Hematopoietic multipotent progenitor cell treated with erythropoietin and hydrocortisone succinate and interleukin-3 and kit ligand, for 8 days (in vitro differentiated cells): ENCODE results near the gene ART4.

Experiments
- DNase-seq: peaks from one replicate; pipeline ENCODE4 v3.0.0-alpha.2; 2015

The ART4 gene

GRCh38 chr12:14850929-14851663 is 7.8 kb upstream of the ART4 start:
- no peak for DNase-seq

- DNase-seq: no peak
These were observed 6.3 kb upstream of the ART4 start for GRCh38 chr12:14849661-14850060.

DNA sequence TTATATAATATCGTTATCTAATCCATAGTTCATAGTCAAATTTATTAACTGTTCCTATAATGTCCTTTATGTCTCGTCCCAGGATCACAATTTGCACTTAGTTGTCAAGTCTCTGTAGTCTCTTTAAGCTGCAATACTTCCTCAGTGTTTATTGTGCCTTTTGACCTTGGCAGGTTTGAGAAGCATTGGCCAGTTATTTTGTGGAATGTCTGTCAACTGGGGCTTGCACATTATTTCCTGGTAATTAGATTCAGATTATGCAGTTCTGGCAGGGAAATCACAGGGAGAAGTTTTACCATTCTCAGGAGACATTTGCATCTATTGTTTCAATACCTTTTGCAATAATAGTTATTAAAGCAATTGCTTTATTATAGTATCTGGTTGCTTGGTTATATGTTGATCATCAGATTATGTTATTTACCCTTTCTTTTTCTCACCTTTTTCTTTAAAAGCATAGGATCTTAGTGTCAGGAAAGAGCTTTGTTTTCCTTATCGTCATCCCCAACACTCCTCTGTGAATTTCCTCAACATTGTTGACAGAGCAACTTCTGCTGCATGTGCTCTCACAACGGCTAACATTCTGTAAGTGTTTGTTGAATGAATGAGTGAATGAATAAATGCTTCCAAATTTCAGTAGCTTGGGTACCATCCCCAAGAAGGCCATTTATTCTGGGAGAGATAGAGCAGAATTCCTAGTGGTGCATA is 3.7 kb upstream of the ART4 start:
- no peak for DNase-seq

DNA sequence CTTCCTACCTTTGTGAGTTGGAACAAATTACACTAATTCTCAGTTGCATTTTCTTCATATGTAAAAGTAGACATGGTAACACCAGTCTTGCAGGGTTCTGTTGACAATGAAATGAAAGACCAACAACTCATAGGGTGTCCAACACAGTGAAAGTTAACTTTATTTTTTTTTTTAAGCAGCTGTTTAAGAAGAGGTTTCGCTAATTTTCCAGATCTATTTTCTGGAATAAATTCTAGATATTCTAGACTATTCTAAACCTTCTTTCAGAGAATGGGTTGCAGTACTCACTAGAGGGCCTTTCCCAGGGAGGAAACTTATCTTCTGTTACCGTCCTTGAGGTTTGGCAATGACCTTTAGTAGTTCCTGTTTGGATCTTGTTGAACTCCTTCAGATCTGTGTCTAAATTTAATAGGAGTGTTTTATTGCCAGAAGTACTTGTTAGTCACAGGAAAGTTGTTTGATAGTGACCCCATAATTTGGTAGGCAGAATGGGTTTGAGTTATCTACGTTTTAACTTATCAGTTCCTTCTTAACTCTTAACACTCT is 2.8 kb upstream of the ART4 start:
- peak; percentile 60 for DNase-seq

- peak; percentile 88 for DNase-seq
These were observed 2.0 kb upstream of the ART4 start for GRCh38 chr12:14845350-14845750.

DNA sequence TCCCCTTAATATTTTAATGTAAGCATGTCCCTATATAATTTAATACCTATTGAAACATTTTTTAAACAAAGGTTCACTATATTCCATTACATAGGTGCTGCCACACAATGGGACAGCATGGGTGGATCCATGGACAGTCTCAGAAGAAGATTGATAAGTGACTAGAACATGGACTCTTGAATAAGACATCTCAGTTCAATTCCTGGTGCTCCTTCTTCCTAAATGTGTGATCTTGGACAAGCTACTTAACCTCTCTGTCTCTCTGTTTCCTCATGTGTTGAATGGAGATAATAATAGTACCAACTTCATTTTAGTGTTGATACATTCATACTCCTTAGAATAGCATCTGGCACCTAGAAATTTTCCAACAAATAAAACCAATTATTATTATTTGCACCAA is 1.1 kb upstream of the ART4 start:
- peak; percentile 41 for DNase-seq

- no peak for DNase-seq
These were observed 1.0 kb downstream of the ART4 start for GRCh38 chr12:14842315-14842714.

DNA sequence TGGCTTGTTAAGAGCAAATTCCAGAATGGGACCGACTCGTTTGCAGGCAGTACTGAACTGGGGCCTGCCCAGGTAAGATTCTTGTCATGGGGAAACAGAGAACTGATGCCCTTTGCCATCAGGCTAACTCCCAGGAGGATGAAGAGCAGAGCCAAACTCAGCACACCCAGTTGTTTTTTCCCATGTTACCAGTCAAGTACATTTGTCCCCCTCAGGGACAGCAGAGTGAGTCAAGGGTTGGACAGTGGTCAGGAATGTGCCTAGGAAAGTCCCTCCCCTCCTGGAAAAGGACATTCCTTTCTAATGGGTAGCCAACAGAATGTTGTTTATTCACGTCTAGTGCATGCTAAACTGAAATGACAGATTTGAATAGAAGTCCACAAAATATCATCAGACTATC is 1.6 kb downstream of the ART4 start:
- no peak for DNase-seq

GRCh38 chr12:14840616-14841015 is 2.7 kb downstream of the ART4 start:
- DNase-seq: no peak

- no peak for DNase-seq
These were observed 4.1 kb downstream of the ART4 start for GRCh38 chr12:14839262-14839661.

- DNase-seq: peak; percentile 23
These were observed 6.8 kb downstream of the ART4 start for GRCh38 chr12:14836336-14837210.

DNA sequence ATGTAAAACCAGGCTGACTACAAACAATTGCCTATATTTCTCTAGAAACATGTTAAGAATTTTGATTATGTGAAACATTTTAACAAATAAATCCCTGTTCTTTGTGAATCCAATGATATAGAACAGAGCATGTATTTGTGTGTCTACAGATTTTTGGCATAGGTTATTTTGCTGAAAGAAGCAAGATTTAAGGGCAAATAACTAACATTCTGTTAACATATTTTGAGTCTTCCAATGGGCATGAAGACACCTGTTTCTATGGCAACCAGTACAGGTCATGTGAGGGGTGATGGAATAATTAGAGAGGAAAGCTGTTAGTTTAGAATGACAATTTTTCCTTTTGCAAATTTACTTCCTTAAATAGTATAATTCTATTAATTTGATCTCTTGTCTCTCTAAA is 8.8 kb downstream of the ART4 start:
- no peak for DNase-seq

DNA sequence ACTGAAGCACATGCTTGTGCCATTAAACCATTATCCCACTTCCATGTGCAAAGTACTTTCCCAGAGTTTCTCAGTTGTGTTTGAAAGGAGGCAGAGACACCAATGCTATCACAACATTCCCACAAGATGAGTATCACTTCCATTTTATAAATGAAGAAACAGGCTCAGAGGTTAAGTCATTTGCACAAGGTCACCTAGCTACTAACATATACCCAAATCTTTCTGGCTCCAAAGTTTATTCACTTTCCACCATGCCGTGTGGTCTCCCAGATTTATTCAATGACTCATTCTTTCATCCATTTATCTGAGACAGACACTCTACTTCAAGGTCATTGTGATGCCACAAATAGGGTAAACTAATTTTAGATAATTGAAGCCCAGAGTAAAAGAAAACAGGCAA is 9.4 kb downstream of the ART4 start:
- peak; percentile 45 for DNase-seq

- DNase-seq: no peak
These were observed 10.0 kb downstream of the ART4 start for GRCh38 chr12:14833336-14833735.

- DNase-seq: no peak
These were observed 14.4 kb downstream of the ART4 start for GRCh38 chr12:14828892-14829291.

GRCh38 chr12:14827043-14827442 is 16.3 kb downstream of the ART4 start:
- no peak for DNase-seq

DNA sequence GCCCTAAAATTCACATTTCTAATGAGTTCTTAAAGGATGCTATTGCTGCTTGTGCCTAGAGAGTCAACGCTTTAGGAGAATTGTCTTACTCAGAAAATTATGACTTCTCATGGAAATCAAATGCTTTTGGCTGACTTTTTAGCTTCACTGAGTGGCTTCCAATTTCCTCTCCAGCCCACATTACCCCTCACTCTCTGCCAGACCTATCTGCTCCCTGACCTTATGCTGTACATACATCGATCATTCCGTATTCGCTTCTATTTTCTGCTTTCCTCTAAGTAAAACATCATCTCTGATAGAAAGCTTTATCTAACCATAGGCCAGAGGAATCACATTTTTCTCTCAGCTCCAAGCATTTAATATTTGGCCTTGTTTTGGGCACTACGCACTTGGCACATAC is 16.8 kb downstream of the ART4 start:
- no peak for DNase-seq

- DNase-seq: no peak
These were observed 18.1 kb downstream of the ART4 start for GRCh38 chr12:14825256-14825655.

DNA sequence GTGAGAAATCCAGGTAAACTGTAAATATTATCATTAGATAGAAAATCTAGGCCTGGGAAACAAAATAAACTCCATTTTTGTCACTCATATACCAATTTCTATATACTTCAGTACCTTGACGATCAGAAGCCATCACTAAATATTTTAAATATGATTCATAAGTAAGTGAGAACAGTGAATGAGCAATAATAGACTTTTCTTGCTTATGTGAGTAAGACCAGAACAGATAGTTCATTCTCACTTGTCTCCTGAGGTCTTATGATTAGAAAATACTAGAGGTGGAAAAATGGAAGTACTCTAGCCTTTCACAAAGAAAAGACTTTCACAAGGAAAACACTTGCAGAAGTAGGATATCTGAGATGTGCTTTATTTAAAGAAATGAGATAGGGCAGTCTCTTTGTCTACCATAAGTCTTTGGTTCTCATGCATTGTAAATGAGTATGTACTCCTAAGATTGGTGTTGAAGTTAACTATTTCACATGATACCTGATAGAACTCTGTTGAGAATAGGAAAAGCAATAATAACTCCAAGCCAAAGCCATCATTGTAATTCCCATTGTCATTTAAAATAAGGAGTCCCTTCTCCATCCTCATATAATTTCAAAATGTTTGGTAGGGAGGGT is 19.2 kb downstream of the ART4 start:
- DNase-seq: no peak

DNA sequence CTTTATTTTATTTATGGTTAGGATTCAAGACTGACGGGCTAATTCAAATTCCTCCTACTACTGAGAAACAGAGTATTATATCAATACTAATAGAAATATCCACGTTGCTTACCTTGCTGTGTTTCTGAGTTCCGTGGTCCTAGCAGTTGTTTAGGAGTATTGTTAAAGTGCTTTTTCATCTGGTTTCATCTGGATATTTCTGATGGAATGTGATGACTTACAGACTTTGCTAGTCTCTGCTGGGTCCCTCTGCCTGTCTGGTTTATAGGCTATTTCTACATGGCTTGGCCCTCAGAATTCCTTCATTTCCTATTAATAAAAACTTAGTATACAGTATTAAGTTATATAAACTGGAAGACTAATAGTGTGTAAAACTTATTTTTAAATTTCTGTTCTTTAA is 29.3 kb downstream of the ART4 start, which contains the start of gene SMCO3:
Gene SMCO3, minus strand, starts transcription at position 169 of the 400 bp plus-strand sequence. CDS start 7,502 bp downstream, outside the sequence.
- DNase-seq: no peak

DNA sequence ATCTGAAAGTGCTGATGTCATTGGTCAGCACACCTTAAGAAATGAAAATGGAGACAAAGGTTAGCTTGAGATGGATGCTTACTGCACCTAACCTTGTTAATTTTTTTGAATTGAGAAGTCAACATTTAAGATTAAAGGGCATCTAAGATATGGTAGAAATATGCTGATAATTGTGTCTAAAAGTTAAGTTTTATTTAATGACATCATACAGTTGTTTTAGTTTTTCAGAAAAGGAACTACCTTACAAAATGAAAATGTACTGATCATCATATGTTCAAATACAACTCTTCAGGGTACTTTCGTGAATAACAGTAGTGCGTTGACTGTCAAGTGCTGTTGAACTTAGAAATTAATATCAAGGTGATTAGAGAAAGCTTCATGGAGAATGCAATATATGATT is 31.8 kb downstream of the ART4 start:
- no peak for DNase-seq

DNA sequence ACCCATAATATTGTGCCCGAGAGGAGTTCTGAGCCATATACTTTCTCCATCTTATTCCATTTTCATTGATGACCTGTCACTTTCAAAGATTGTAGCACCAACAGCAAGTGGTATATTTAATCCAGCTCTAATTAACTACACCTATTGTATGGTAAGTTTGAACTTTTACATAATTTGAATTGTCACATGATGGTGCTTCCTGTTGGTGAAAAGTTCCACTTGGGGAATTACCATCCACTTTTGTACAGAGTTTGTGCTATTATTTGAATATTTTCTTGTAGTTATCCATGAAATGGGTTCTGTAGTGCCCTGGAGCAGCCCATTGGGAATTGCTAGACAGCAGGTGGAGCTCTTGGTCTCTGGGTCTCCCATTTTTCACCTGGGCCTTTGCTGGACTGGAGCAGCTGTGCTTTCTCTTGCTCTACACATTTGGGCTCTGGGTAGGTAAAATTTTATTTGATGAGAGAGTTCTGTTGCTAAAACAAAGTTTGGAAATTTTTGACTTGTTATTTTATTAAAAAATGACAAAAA is 32.3 kb downstream of the ART4 start:
- DNase-seq: peak; percentile 61
